ENCODE measurements around the gene RARG.

The RARG gene

DNA sequence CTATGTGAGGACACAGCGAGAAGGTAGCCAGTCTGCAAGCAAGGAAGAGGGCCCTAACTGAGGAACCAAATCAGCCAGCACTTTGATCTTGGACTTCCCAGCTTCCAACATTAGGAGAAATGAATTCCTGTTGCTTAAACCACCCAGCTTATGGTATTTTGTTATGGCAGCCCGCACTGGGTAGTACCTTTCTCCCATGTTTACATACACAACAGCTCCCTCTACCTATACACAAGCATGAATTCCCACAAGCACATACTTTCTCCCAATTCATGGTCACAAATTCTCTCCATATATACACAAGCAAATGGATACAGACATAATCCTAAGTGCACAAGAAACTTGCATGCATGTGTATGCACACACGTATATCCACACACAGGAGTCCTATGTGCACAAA is 32.3 kb downstream of the RARG start:
- H3K9me3 ChIP-seq (ENCODE audit: control insufficient read depth in 1 of 2, low read length in 2 of 2): no peaks in the 10 kb centered on the region
- peaks cover 0 to 5% of the 10 kb centered on the region in 2 donors for H3K36me3 ChIP-seq (ENCODE audit: control insufficient read depth in 1 of 2, insufficient read depth in 2 of 2, low read length in 2 of 2)
- no peak overlapping the region for H3K27ac ChIP-seq (ENCODE audit: low read depth, low read length)
- peaks cover 10 to 39% of the 10 kb centered on the region in 2 donors for H3K4me1 ChIP-seq (ENCODE audit: control insufficient read depth in 1 of 2, insufficient read depth in 2 of 2, low read length in 2 of 2)
- peak overlapping the region in 1 of 2 donors; percentile 13 for H3K4me3 ChIP-seq (ENCODE audit: low read depth in 1 of 2, low read length in 2 of 2)
- H3K27me3 ChIP-seq (ENCODE audit: control insufficient read depth in 1 of 2, insufficient read depth in 2 of 2, low read length in 2 of 2): no peaks in the 10 kb centered on the region
- no peak overlapping the region for H3K9ac ChIP-seq (ENCODE audit: low read depth in 1 of 2, low read length in 2 of 2)

DNA sequence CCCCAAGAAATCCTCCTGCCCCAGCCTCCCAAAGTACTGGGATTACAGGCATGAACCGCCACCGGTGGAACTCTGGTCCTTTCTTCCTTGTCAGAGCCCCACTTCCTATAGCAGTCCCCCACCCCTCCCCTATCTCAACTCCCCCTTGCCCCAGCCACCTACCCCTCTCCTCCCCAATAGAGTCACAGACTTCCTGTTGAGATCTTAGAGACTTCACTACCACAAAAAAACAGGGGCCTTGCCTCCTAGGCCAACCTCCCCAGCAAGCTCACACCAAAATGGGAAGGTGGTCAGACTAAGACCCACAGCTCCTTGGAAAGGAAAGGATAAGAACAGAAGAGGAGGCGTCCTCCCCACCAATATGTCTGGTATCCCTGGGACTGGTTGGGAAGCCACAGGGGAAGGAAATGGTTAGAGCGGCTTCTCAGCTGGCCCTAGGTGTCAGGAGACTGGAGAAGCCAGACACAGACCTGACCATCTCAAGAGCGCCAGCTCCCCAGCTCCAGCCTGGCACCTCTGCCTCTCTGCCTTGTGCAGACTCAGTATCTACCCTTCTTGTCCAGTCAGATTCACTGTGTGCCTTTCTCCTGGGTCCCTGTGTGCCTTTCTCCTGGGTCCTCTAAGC is 33.4 kb downstream of the RARG start:
- Histone ChIP-seq H3K4me1 (ENCODE audit: control insufficient read depth in 1 of 2, insufficient read depth in 2 of 2, low read length in 2 of 2) (peaks cover 10 to 39% of the 10 kb centered on the region in 2 donors), H3K4me3 (ENCODE audit: low read depth in 1 of 2, low read length in 2 of 2) (peak overlapping the region in 1 of 2 donors; percentile 14), H3K27ac (ENCODE audit: low read depth, low read length) (no peak overlapping the region), H3K36me3 (ENCODE audit: control insufficient read depth in 1 of 2, insufficient read depth in 2 of 2, low read length in 2 of 2) (peaks cover 0 to 5% of the 10 kb centered on the region in 2 donors), H3K9ac (ENCODE audit: low read depth in 1 of 2, low read length in 2 of 2) (peak overlapping the region in 1 of 2 donors; percentile 14), H3K27me3 (ENCODE audit: control insufficient read depth in 1 of 2, insufficient read depth in 2 of 2, low read length in 2 of 2) (no peaks in the 10 kb centered on the region), H3K9me3 (ENCODE audit: control insufficient read depth in 1 of 2, low read length in 2 of 2) (no peaks in the 10 kb centered on the region)

- Histone ChIP-seq H3K4me1 (ENCODE audit: control insufficient read depth in 1 of 2, insufficient read depth in 2 of 2, low read length in 2 of 2) (peaks cover 10 to 39% of the 10 kb centered on the region in 2 donors), H3K9ac (ENCODE audit: low read depth in 1 of 2, low read length in 2 of 2) (no peak overlapping the region), H3K36me3 (ENCODE audit: control insufficient read depth in 1 of 2, insufficient read depth in 2 of 2, low read length in 2 of 2) (peaks cover 0 to 10% of the 10 kb centered on the region in 2 donors), H3K4me3 (ENCODE audit: low read depth in 1 of 2, low read length in 2 of 2) (peak overlapping the region in 1 of 2 donors; percentile 27), H3K27me3 (ENCODE audit: control insufficient read depth in 1 of 2, insufficient read depth in 2 of 2, low read length in 2 of 2) (no peaks in the 10 kb centered on the region), H3K9me3 (ENCODE audit: control insufficient read depth in 1 of 2, low read length in 2 of 2) (no peaks in the 10 kb centered on the region), H3K27ac (ENCODE audit: low read depth, low read length) (no peak overlapping the region)
These were observed 34.9 kb downstream of the RARG start for GRCh38 chr12:53197011-53197640.

GRCh38 chr12:53196486-53196885 is 35.5 kb downstream of the RARG start:
- H3K9me3 ChIP-seq (ENCODE audit: control insufficient read depth in 1 of 2, low read length in 2 of 2): no peaks in the 10 kb centered on the region
- H3K27me3 ChIP-seq (ENCODE audit: control insufficient read depth in 1 of 2, insufficient read depth in 2 of 2, low read length in 2 of 2): no peaks in the 10 kb centered on the region
- H3K36me3 ChIP-seq (ENCODE audit: control insufficient read depth in 1 of 2, insufficient read depth in 2 of 2, low read length in 2 of 2): peaks cover under 1 to 17% of the 10 kb centered on the region in 2 donors
- peaks cover 10 to 34% of the 10 kb centered on the region in 2 donors for H3K4me1 ChIP-seq (ENCODE audit: control insufficient read depth in 1 of 2, insufficient read depth in 2 of 2, low read length in 2 of 2)
- H3K4me3 ChIP-seq (ENCODE audit: low read depth in 1 of 2, low read length in 2 of 2): no peak overlapping the region
- H3K27ac ChIP-seq (ENCODE audit: low read depth, low read length): no peak overlapping the region
- H3K9ac ChIP-seq (ENCODE audit: low read depth in 1 of 2, low read length in 2 of 2): no peak overlapping the region

- Histone ChIP-seq H3K27me3 (ENCODE audit: control insufficient read depth in 1 of 2, insufficient read depth in 2 of 2, low read length in 2 of 2) (no peaks in the 10 kb centered on the region), H3K4me1 (ENCODE audit: control insufficient read depth in 1 of 2, insufficient read depth in 2 of 2, low read length in 2 of 2) (peaks cover 10 to 29% of the 10 kb centered on the region in 2 donors), H3K9ac (ENCODE audit: low read depth in 1 of 2, low read length in 2 of 2) (no peak overlapping the region), H3K27ac (ENCODE audit: low read depth, low read length) (no peak overlapping the region), H3K4me3 (ENCODE audit: low read depth in 1 of 2, low read length in 2 of 2) (no peak overlapping the region), H3K36me3 (ENCODE audit: control insufficient read depth in 1 of 2, insufficient read depth in 2 of 2, low read length in 2 of 2) (peaks cover 6 to 22% of the 10 kb centered on the region in 2 donors), H3K9me3 (ENCODE audit: control insufficient read depth in 1 of 2, low read length in 2 of 2) (no peaks in the 10 kb centered on the region)
These were observed 36.2 kb downstream of the RARG start for GRCh38 chr12:53195516-53196420.

- peaks cover 5 to 22% of the 10 kb centered on the region in 2 donors for H3K4me1 ChIP-seq (ENCODE audit: control insufficient read depth in 1 of 2, insufficient read depth in 2 of 2, low read length in 2 of 2)
- H3K9me3 ChIP-seq (ENCODE audit: control insufficient read depth in 1 of 2, low read length in 2 of 2): no peaks in the 10 kb centered on the region
- H3K27ac ChIP-seq (ENCODE audit: low read depth, low read length): no peak overlapping the region
- peaks cover 6 to 22% of the 10 kb centered on the region in 2 donors for H3K36me3 ChIP-seq (ENCODE audit: control insufficient read depth in 1 of 2, insufficient read depth in 2 of 2, low read length in 2 of 2)
- H3K4me3 ChIP-seq (ENCODE audit: low read depth in 1 of 2, low read length in 2 of 2): no peak overlapping the region
- no peak overlapping the region for H3K9ac ChIP-seq (ENCODE audit: low read depth in 1 of 2, low read length in 2 of 2)
- H3K27me3 ChIP-seq (ENCODE audit: control insufficient read depth in 1 of 2, insufficient read depth in 2 of 2, low read length in 2 of 2): no peaks in the 10 kb centered on the region
These were observed 37.0 kb downstream of the RARG start for GRCh38 chr12:53194973-53195372.

DNA sequence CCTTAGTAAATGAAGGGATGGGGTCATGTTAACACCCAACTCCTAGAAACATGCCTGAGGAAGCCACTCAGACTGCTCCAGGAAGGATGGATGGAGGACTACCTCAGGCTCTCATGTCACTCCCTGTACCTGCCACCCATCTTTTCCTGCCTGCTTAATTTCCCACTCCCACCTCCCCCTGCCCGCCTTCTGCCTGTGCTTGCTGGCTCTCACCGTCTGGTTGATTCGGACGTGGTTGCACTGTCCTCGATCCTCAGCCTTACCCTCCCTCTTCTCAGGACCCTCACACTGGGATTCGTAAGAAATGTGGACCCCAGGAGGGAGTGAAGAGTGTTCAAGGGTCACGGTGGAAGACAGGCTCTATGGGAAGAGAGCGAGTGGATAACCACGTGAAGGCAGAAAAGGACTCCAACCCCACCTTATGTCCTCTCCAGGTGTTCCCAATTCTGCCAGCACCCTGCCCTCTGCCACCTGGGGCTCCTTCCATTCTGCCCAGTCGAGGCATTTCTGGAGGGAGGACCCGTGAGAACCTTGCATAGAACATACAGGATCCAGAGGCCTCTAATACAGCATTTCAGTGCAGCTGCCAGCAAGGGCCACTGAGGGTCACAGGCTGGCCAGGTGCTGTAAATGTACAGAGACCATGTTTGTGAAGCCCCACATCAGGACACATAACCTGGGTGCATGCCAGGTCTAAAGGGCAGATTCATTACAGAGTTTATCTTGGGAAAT is 37.9 kb downstream of the RARG start:
- Histone ChIP-seq H3K4me1 (ENCODE audit: control insufficient read depth in 1 of 2, insufficient read depth in 2 of 2, low read length in 2 of 2) (peaks cover 3 to 17% of the 10 kb centered on the region in 2 donors), H3K9me3 (ENCODE audit: control insufficient read depth in 1 of 2, low read length in 2 of 2) (no peaks in the 10 kb centered on the region), H3K9ac (ENCODE audit: low read depth in 1 of 2, low read length in 2 of 2) (no peak overlapping the region), H3K27ac (ENCODE audit: low read depth, low read length) (no peak overlapping the region), H3K36me3 (ENCODE audit: control insufficient read depth in 1 of 2, insufficient read depth in 2 of 2, low read length in 2 of 2) (peaks cover 6 to 22% of the 10 kb centered on the region in 2 donors), H3K4me3 (ENCODE audit: low read depth in 1 of 2, low read length in 2 of 2) (no peak overlapping the region), H3K27me3 (ENCODE audit: control insufficient read depth in 1 of 2, insufficient read depth in 2 of 2, low read length in 2 of 2) (no peaks in the 10 kb centered on the region)

DNA sequence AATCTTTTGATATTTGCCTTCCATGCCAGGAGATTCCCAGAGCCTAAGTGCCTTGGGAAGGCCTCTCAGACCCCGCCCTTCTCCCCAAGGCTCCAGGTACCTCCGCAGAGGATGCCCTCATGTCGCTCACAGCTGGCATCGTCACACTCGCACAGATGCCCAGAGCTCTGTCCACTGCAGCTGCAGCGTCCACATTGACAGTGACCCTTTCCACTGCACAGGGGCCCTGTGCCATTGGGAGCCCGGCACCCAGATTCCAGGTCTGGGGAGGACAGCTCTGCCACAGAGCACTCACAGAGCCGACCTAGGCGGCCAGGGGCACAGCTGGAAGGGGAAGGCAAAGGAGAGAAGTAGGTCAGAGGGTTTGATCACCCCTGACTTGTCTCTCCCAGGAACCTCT is 39.0 kb downstream of the RARG start:
- H3K9me3 ChIP-seq (ENCODE audit: control insufficient read depth in 1 of 2, low read length in 2 of 2): no peaks in the 10 kb centered on the region
- no peak overlapping the region for H3K9ac ChIP-seq (ENCODE audit: low read depth in 1 of 2, low read length in 2 of 2)
- peaks cover 0 to 9% of the 10 kb centered on the region in 2 donors for H3K4me1 ChIP-seq (ENCODE audit: control insufficient read depth in 1 of 2, insufficient read depth in 2 of 2, low read length in 2 of 2)
- no peak overlapping the region for H3K27ac ChIP-seq (ENCODE audit: low read depth, low read length)
- no peak overlapping the region for H3K4me3 ChIP-seq (ENCODE audit: low read depth in 1 of 2, low read length in 2 of 2)
- no peaks in the 10 kb centered on the region for H3K27me3 ChIP-seq (ENCODE audit: control insufficient read depth in 1 of 2, insufficient read depth in 2 of 2, low read length in 2 of 2)
- H3K36me3 ChIP-seq (ENCODE audit: control insufficient read depth in 1 of 2, insufficient read depth in 2 of 2, low read length in 2 of 2): peaks cover 7 to 32% of the 10 kb centered on the region in 2 donors

DNA sequence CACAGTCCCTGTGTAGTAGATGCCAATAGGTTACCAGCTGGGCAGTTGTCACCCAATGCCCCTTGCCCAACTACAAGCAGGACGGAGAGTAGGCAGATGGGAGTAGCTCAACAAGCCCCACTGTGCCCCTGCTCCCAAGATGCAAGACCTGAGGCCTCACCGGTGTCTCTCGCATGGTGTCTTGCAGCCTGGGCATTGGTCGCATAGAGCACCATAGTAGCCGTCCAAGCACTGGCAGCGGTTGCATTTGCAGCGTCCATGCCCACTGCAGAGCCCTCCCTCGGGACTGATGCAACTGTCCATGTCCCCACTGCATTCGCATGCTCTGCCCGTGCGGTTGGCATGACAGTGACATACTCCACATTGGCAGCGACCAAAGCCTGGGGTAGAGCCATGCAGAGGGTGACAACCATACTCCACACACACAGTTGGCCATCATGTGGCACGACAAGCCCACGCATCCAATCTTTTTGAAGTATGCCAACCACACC is 39.4 kb downstream of the RARG start:
- Histone ChIP-seq H3K9ac (ENCODE audit: low read depth in 1 of 2, low read length in 2 of 2) (no peak overlapping the region), H3K36me3 (ENCODE audit: control insufficient read depth in 1 of 2, insufficient read depth in 2 of 2, low read length in 2 of 2) (peaks cover 12 to 37% of the 10 kb centered on the region in 2 donors), H3K27ac (ENCODE audit: low read depth, low read length) (no peak overlapping the region), H3K4me1 (ENCODE audit: control insufficient read depth in 1 of 2, insufficient read depth in 2 of 2, low read length in 2 of 2) (peaks cover 0 to 5% of the 10 kb centered on the region in 2 donors), H3K4me3 (ENCODE audit: low read depth in 1 of 2, low read length in 2 of 2) (no peak overlapping the region), H3K9me3 (ENCODE audit: control insufficient read depth in 1 of 2, low read length in 2 of 2) (no peaks in the 10 kb centered on the region), H3K27me3 (ENCODE audit: control insufficient read depth in 1 of 2, insufficient read depth in 2 of 2, low read length in 2 of 2) (no peaks in the 10 kb centered on the region)
